ENCODE data around the gene FOXG1. TPM values are rescaled to one million over a fixed set of nuclear protein-coding genes. Genes with fewer than 3 reads are reported as not detected.

Gene FOXG1
- total RNA-seq, 4 donors from 2014 or later = not detected

DNA sequence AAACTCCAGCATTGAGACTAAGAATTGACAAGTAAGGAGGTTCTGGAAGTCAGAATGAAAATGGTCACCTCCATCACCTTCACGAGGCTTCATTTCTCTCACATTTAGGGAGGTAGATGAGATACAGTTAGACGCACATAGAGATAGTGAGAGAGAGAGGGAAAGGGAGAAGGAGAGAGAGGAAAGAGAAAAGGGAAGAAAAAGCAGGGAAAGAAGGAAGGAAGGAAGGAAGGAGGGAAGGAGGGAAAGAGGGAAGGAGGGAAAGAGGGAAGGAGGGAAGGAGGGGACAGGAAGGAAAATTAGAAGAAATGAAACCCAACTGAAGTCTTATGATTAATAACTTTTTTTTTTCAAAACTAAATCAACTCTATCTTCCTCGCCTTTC lies 10.7 kb upstream of the FOXG1 start:
- DNase-seq (ENCODE audit: low spot score in 2 of 2) = no peak
- 5 to 7% methylated on average over 3 of the region's 3 CpGs for WGBS, 2 donors
- TF ChIP-seq, protein P1, sequence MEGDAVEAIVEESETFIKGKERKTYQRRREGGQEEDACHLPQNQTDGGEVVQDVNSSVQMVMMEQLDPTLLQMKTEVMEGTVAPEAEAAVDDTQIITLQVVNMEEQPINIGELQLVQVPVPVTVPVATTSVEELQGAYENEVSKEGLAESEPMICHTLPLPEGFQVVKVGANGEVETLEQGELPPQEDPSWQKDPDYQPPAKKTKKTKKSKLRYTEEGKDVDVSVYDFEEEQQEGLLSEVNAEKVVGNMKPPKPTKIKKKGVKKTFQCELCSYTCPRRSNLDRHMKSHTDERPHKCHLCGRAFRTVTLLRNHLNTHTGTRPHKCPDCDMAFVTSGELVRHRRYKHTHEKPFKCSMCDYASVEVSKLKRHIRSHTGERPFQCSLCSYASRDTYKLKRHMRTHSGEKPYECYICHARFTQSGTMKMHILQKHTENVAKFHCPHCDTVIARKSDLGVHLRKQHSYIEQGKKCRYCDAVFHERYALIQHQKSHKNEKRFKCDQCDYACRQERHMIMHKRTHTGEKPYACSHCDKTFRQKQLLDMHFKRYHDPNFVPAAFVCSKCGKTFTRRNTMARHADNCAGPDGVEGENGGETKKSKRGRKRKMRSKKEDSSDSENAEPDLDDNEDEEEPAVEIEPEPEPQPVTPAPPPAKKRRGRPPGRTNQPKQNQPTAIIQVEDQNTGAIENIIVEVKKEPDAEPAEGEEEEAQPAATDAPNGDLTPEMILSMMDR (IDR thresholded peaks at IDR 0.05) = no peak
- no peak for TF ChIP-seq POLR2A (IDR thresholded peaks at IDR 0.05)
- no peak overlapping the region for H3K4me3 ChIP-seq (ENCODE audit: low read depth, poor library complexity, severe bottlenecking)
- intact Hi-C loops (cut with DNase I; ENCODE audit: low total_unique reads) = no loop called here

- no peak overlapping the region for H3K4me3 ChIP-seq (ENCODE audit: low read depth, poor library complexity, severe bottlenecking)
- DNase-seq (ENCODE audit: low spot score in 2 of 2) = no peak
- intact Hi-C loops (cut with DNase I; ENCODE audit: low total_unique reads) = no loop called here
- 4 to 5% methylated on average over 16 to 18 of the region's 18 CpGs for WGBS, 2 donors
- TF ChIP-seq, protein P1 (IDR thresholded peaks at IDR 0.05) = no peak
- no peak for TF ChIP-seq POLR2A (IDR thresholded peaks at IDR 0.05)
Measured at GRCh38 chr14:28756269-28756883, 10.2 kb upstream of the FOXG1 start.

GRCh38 chr14:28756884-28757570 lies 9.6 kb upstream of the FOXG1 start:
- WGBS, 2 donors = 3 to 6% methylated on average over 23 of the region's 23 CpGs
- TF ChIP-seq, protein P1 (IDR thresholded peaks at IDR 0.05) = no peak
- no peak for TF ChIP-seq POLR2A (IDR thresholded peaks at IDR 0.05)
- no peak for DNase-seq (ENCODE audit: low spot score in 2 of 2)
- H3K4me3 ChIP-seq (ENCODE audit: low read depth, poor library complexity, severe bottlenecking) = no peak overlapping the region
- intact Hi-C loops (cut with DNase I; ENCODE audit: low total_unique reads) = no loop called here

DNA sequence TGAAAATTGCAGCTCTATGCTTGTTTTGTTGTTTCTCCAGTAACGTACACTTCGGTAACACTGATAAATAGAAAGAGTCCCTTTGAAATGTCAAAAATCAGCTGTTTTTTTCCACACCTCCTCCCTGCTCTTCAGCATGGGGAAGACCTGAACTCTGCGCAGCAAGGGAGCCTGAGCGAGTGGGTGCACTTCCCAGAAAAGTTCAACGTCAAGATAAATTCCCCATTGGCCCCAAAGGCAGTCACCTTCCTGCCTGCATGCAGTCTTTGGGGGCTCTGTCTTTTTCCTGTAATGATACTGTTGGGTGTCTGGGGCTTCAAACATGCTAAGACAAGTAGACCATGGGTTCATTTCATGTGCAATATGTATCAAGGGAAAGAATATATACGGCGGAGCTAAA lies 8.8 kb upstream of the FOXG1 start:
- WGBS, 2 donors = 13 to 14% methylated on average over 7 of the region's 7 CpGs
- no peak for DNase-seq (ENCODE audit: low spot score in 2 of 2)
- intact Hi-C loops (cut with DNase I; ENCODE audit: low total_unique reads) = no loop called here
- TF ChIP-seq, protein P1 (IDR thresholded peaks at IDR 0.05) = no peak
- H3K4me3 ChIP-seq (ENCODE audit: low read depth, poor library complexity, severe bottlenecking) = no peak overlapping the region

DNA sequence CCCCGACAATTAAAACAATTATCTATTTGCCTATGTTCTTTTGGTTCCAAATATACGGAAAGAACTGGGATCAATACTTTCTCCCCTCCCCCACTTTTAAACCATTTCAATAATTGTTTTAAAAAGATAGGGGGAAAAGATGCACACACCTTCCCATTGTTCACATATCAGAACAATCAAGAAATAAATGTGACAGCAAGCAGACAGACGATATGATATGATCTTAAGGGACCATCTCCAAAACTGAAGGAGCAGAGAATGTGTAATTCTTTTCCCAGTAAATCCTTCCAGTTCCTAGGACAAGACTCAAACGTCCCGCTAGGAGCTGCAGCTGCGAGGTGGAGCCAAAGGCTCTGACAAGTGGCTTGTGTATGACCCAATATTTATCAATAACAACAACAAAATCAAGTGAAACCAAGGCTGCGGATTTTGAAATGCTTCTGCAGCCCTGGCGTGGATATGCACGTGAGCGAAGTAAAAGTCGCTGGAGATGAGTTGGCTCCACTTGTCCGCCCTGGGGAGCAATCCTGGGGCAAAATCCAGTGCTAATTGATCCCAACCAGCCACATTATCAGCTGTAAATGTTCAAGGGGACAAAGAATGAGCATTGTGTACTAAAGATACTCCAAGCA lies 8.2 kb upstream of the FOXG1 start:
- no peak for DNase-seq (ENCODE audit: low spot score in 2 of 2)
- intact Hi-C loops (cut with DNase I; ENCODE audit: low total_unique reads) = no loop called here
- no peak for TF ChIP-seq POLR2A (IDR thresholded peaks at IDR 0.05)
- TF ChIP-seq, protein P1 (IDR thresholded peaks at IDR 0.05) = no peak
- H3K4me3 ChIP-seq (ENCODE audit: low read depth, poor library complexity, severe bottlenecking) = no peak overlapping the region
- WGBS, 2 donors = 8 to 9% methylated on average over 12 of the region's 12 CpGs
